HL-60 (cell line): ENCODE measurements around the gene ANO7.

Experiments
- DNase-seq, 2 experiments: peaks; one replicate each; pipeline ENCODE4 v3.0.0-alpha.2; 2010 to 2020; ENCODE audit warnings: low read depth in 1 of 2, low spot score in 1 of 2
- H3K27ac ChIP-seq: fragments of 250-450 bp; sonication (Bioruptor Pico); replicated peaks from 2 replicates; pipeline ENCODE4 v1.5.1; 2020; ENCODE audit warnings: mild to moderate bottlenecking, moderate library complexity
- H3K27me3 ChIP-seq: fragments of 250-450 bp; sonication (Bioruptor Pico); 2 replicates; pipeline ENCODE4 v1.5.1; 2021; ENCODE audit warnings: mild to moderate bottlenecking, moderate library complexity; ENCODE audit not compliant: insufficient read depth, poor library complexity, severe bottlenecking
- H3K4me3 ChIP-seq: replicated peaks from 2 replicates; pipeline ENCODE4 v1.5.1; 2011; ENCODE audit warnings: mild to moderate bottlenecking, control low read depth, low read length; ENCODE audit not compliant: insufficient read depth
- GABPA ChIP-seq: IDR thresholded peaks from 2 replicates; pipeline ENCODE4 v1.6.1; 2012; ENCODE audit warnings: low read depth
- POLR2AphosphoS5 ChIP-seq: IDR thresholded peaks from 2 replicates; pipeline ENCODE4 v1.6.1; 2012; ENCODE audit warnings: low read depth
- SPI1 ChIP-seq: IDR thresholded peaks from 2 replicates; pipeline ENCODE4 v1.6.1; 2012; ENCODE audit warnings: low read depth, mild to moderate bottlenecking, borderline replicate concordance
- TF ChIP-seq, protein P1 (sequence below): IDR thresholded peaks from 2 replicates; pipeline ENCODE4 v1.6.1; 2012; ENCODE audit warnings: low read depth; ENCODE audit not compliant: insufficient replicate concordance
- TF ChIP-seq, protein P2 (sequence below): IDR thresholded peaks from one replicate; pipeline ENCODE4 v1.5.1; 2011; ENCODE audit warnings: low read length, control low read depth, inconsistent platforms; ENCODE audit not compliant: insufficient read depth

Gene ANO7

DNA sequence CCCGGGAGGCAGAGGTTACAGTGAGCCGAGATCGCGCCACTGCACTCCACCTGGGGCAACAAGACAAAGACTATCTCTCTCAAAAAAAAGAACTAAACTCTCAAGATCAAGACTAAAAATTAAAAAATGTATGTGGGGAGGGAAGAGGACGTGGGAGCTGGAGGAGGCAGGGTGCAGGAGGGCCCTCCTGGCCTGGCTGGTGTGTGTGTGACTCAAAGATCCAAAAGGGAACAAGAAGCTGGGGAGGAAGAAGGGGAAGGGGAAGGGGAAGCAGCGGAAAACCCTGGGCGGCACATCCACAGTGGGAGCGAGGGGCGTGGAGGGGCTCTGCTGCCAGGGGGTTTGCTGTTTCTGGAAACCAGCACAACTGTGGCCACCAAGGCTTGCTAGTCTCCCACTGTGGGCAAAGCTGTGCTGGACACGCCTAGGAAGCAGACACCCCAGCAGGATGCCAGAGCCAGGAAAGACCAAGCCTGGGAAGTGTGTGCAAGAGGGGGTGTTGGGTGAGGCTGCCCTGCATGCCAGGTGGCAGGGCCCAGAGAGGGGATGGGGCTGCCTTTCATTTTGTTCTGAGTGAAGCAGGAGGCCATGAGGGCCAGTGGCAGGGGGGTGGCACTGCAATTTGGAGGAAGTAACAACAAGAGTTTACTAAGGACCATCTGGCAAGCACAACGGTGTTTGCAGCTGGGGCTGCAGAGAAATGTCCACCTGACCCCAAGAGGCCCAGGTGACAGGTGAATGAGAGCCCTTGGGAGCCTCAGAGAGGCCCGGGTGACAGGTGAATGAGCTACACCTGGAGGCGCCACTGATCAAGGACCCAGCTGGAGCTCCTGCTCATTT is 44.5 kb downstream of the ANO7 start:
- no peak overlapping the region for H3K27ac ChIP-seq
- no peaks in the 10 kb centered on the region for H3K27me3 ChIP-seq
- no peak overlapping the region for H3K4me3 ChIP-seq
- no peak for DNase-seq
- TF ChIP-seq, protein P1, sequence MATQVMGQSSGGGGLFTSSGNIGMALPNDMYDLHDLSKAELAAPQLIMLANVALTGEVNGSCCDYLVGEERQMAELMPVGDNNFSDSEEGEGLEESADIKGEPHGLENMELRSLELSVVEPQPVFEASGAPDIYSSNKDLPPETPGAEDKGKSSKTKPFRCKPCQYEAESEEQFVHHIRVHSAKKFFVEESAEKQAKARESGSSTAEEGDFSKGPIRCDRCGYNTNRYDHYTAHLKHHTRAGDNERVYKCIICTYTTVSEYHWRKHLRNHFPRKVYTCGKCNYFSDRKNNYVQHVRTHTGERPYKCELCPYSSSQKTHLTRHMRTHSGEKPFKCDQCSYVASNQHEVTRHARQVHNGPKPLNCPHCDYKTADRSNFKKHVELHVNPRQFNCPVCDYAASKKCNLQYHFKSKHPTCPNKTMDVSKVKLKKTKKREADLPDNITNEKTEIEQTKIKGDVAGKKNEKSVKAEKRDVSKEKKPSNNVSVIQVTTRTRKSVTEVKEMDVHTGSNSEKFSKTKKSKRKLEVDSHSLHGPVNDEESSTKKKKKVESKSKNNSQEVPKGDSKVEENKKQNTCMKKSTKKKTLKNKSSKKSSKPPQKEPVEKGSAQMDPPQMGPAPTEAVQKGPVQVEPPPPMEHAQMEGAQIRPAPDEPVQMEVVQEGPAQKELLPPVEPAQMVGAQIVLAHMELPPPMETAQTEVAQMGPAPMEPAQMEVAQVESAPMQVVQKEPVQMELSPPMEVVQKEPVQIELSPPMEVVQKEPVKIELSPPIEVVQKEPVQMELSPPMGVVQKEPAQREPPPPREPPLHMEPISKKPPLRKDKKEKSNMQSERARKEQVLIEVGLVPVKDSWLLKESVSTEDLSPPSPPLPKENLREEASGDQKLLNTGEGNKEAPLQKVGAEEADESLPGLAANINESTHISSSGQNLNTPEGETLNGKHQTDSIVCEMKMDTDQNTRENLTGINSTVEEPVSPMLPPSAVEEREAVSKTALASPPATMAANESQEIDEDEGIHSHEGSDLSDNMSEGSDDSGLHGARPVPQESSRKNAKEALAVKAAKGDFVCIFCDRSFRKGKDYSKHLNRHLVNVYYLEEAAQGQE, result no peak
- TF ChIP-seq POLR2AphosphoS5, result no peak
- no peak for TF ChIP-seq GABPA
- TF ChIP-seq SPI1, result no peak
- TF ChIP-seq, protein P2, sequence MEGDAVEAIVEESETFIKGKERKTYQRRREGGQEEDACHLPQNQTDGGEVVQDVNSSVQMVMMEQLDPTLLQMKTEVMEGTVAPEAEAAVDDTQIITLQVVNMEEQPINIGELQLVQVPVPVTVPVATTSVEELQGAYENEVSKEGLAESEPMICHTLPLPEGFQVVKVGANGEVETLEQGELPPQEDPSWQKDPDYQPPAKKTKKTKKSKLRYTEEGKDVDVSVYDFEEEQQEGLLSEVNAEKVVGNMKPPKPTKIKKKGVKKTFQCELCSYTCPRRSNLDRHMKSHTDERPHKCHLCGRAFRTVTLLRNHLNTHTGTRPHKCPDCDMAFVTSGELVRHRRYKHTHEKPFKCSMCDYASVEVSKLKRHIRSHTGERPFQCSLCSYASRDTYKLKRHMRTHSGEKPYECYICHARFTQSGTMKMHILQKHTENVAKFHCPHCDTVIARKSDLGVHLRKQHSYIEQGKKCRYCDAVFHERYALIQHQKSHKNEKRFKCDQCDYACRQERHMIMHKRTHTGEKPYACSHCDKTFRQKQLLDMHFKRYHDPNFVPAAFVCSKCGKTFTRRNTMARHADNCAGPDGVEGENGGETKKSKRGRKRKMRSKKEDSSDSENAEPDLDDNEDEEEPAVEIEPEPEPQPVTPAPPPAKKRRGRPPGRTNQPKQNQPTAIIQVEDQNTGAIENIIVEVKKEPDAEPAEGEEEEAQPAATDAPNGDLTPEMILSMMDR, result no peak

DNA sequence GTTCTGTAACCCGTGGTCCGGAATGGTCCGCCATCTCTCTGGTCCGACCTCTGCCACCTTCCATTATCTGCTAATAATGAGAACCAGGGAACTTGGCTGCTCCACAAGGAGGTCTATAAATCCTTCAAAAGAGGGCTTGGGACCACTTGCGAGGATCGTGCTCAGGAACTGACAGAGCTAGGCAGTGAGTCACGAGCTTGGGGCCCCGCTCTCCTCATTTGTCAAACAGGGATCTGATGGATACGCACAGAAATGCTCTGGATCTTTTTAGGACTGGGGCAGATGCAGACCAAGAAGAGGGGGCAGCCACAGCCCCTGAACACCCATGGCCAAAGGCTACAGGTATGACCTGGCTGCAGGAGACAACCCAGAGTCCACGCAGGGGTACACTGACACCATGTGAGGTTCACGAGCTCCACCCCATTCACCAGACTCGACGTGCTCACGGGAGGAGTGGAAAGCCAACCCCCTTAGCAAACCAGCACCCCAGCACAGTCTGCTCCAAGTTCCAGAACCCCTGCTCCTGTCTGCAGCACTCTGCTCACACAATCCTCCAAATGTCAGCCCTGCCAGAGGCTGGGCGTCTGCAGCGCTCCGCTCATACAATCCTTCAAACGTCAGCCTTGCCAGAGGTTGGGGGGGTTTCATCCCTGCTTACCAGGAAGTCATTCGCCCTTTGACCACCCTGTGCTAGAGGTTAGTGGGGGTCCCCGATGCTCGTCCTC is 45.8 kb downstream of the ANO7 start:
- 0 out of 2 replicates have a peak, but pooled peaks have one; percentile 29 for TF ChIP-seq POLR2AphosphoS5
- TF ChIP-seq, protein P1, result no peak
- Histone ChIP-seq H3K27ac (no peak overlapping the region), H3K27me3 (no peaks in the 10 kb centered on the region), H3K4me3 (no peak overlapping the region)
- no peak for DNase-seq

DNA sequence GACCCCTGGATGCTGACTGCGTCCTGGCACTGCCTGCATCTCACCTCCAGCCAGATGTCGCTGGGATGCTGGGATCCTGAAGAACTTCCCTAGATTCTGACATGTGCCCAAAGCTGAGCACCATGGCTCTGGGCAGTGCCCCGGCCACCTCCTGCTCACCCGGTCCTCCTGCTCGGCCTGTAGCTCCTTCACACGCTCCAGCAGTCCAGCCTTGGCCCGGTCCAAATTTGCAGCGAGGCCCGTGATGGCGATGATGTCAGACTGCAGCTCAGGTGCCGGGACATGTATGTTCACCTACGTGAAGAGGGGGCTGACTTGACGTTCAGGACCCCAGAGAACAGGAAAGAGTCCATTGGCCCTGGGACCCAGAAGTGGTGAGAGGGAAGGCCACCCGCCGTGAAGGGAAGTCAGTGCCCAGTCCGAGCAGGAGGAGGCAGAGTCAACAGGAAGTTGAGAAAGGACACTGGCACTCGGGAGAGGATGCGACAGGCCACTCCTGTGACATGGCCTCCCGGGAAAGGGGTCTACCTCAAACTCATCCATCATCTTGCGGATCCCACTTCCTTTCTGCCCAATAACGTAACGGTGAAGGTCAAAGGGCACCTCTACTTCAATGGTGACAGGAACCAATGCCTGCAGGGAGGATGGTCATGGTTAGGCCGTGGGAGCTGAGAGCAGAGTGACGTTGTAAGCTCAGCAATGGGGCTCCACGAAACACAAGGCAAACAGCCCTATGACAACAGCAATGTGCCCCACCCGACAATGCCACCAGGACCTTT is 46.7 kb downstream of the ANO7 start:
- no peak for DNase-seq
- H3K27me3 ChIP-seq, result no peaks in the 10 kb centered on the region
- H3K27ac ChIP-seq, result no peak overlapping the region
- no peak overlapping the region for H3K4me3 ChIP-seq
- no peak for TF ChIP-seq SPI1
- no peak; the same call in 1 of the 2 replicates for TF ChIP-seq POLR2AphosphoS5
- TF ChIP-seq GABPA, result no peak
- TF ChIP-seq, protein P1, result no peak
